Anterior cingulate cortex (tissue), 58 donors: ENCODE measurements around the gene BCAS3.
"Not testable (repeated sequence)": the region's sequence is repeated elsewhere in the genome, so short reads cannot be mapped to it uniquely, and the experiment has no call there.

ENCODE experiments used
- DNase-seq, 58 donors: peaks; one replicate each; lab custom pipeline; 2025; lab: John Stamatoyannopoulos, UW

BCAS3 gene

GRCh38 chr17:60677308-60678117, at the start of gene BCAS3:
TSS of gene BCAS3 (plus strand) at chr17:60677851.
- peak; percentile 95 to 100 (median 99) for DNase-seq

GRCh38 chr17:60628252-60628889, 49.3 kb upstream of the BCAS3 start:
- DNase-seq = no peak

- DNase-seq = peak in 1 of 58 donors; percentile 12
Observed at GRCh38 chr17:60629120-60629519, 48.5 kb upstream of the BCAS3 start.

- peak in 16 of 58 donors; percentile 1 to 44 (median 12) for DNase-seq
Observed at GRCh38 chr17:60630352-60630751, 47.3 kb upstream of the BCAS3 start.

- DNase-seq = no peak
Observed at GRCh38 chr17:60631119-60631518, 46.5 kb upstream of the BCAS3 start.

- no peak for DNase-seq
Observed at GRCh38 chr17:60637683-60638082, 40.0 kb upstream of the BCAS3 start.

- no peak for DNase-seq
Observed at GRCh38 chr17:60639019-60639330, 38.7 kb upstream of the BCAS3 start.

- DNase-seq = no peak
Observed at GRCh38 chr17:60640503-60640902, 37.1 kb upstream of the BCAS3 start.

- DNase-seq = no peak
Observed at GRCh38 chr17:60641126-60641525, 36.5 kb upstream of the BCAS3 start.

- peak in 45 of 58 donors; percentile 0 to 82 (median 38) for DNase-seq
Observed at GRCh38 chr17:60641810-60642220, 35.8 kb upstream of the BCAS3 start.

GRCh38 chr17:60645918-60646523, 31.6 kb upstream of the BCAS3 start:
- DNase-seq = peak in 2 of 58 donors; percentile 9 to 50

- no peak for DNase-seq
Observed at GRCh38 chr17:60646701-60647100, 30.9 kb upstream of the BCAS3 start.

GRCh38 chr17:60647705-60648104, 29.9 kb upstream of the BCAS3 start:
- no peak for DNase-seq

- DNase-seq = no peak
Observed at GRCh38 chr17:60652454-60653247, 25.0 kb upstream of the BCAS3 start.

GRCh38 chr17:60653569-60653968, 24.1 kb upstream of the BCAS3 start:
- no peak for DNase-seq

- peak in 2 of 58 donors; percentile 8 to 30 for DNase-seq
Observed at GRCh38 chr17:60656499-60656898, 21.2 kb upstream of the BCAS3 start.

- no peak for DNase-seq
Observed at GRCh38 chr17:60659156-60659555, 18.5 kb upstream of the BCAS3 start.

GRCh38 chr17:60661489-60661888, 16.2 kb upstream of the BCAS3 start:
- DNase-seq = no peak

GRCh38 chr17:60664022-60664421, 13.6 kb upstream of the BCAS3 start:
- DNase-seq = no peak

- DNase-seq = no peak
Observed at GRCh38 chr17:60665602-60666001, 12.0 kb upstream of the BCAS3 start.

GRCh38 chr17:60668741-60669140, 8.9 kb upstream of the BCAS3 start:
- DNase-seq = not testable (repeated sequence)
